ENCODE data around the gene MUC6.

The MUC6 gene

GRCh38 chr11:1035577-1036283 is 788 bp downstream of the MUC6 start:
- no peak overlapping the region for H3K4me3 ChIP-seq (ENCODE audit: insufficient read depth, low read depth, low read length, poor library complexity, severe bottlenecking)
- no peaks in the 10 kb centered on the region for H3K4me1 ChIP-seq (ENCODE audit: control insufficient read depth, insufficient read depth, low read length, poor library complexity, severe bottlenecking)
- no peaks in the 10 kb centered on the region for H3K9me3 ChIP-seq (ENCODE audit: control insufficient read depth, low read length)
- DNase-seq = no peak
- H3K27me3 ChIP-seq (replicated peaks; ENCODE audit: control insufficient read depth, insufficient read depth, low read length, poor library complexity, severe bottlenecking) = no peaks in the 10 kb centered on the region
- H3K36me3 ChIP-seq (ENCODE audit: control insufficient read depth, insufficient read depth, low read length) = no peaks in the 10 kb centered on the region
- no peak overlapping the region for H3K27ac ChIP-seq (ENCODE audit: insufficient read depth, low read length, poor library complexity, severe bottlenecking)

DNA sequence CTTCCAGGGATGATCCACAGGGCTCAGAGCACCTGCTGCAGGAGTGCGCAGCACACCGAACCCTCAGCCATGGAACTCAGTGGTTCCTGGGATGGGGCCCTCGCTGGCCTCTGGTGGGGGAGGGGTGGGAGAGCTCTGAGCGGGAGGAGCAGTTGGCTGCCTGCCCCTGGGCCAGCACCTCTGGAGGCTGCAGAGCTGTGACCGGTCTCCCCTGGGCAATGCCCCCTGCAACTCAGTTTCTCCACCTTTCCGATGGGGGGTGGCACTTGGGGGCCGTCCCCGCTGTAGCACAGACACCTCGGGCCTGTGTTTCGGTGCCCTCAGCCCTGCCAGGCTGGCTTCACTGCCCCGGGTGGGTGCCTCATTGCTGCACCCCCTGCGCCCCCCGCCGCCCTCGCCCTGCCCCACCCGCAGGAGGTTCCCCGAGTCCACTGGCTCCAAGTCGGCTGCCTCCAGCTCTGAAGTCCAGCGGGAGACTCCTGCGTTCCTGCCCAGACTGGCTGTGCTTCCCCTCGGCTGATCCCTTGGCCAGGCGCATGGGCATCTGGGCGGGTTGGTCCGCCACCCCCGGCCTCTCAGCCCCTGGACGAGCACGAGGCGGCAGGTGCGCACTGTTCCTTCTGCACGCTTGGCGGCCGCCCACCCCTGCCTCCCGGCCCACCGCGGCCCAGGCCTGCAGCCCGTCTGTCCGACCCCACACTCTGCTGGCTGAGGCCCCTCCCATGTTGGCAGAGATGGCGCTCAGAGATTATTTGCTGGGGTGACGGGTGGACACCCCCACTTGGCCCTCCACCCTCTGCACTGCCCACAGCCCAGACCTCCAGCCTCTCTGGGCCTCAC is 1.8 kb downstream of the MUC6 start:
- H3K9me3 ChIP-seq (ENCODE audit: control insufficient read depth, low read length) = no peaks in the 10 kb centered on the region
- H3K4me1 ChIP-seq (ENCODE audit: control insufficient read depth, insufficient read depth, low read length, poor library complexity, severe bottlenecking) = no peaks in the 10 kb centered on the region
- DNase-seq = no peak
- H3K36me3 ChIP-seq (ENCODE audit: control insufficient read depth, insufficient read depth, low read length) = no peaks in the 10 kb centered on the region
- H3K27me3 ChIP-seq (replicated peaks; ENCODE audit: control insufficient read depth, insufficient read depth, low read length, poor library complexity, severe bottlenecking) = no peaks in the 10 kb centered on the region
- no peak overlapping the region for H3K4me3 ChIP-seq (ENCODE audit: insufficient read depth, low read depth, low read length, poor library complexity, severe bottlenecking)
- H3K27ac ChIP-seq (ENCODE audit: insufficient read depth, low read length, poor library complexity, severe bottlenecking) = no peak overlapping the region

DNA sequence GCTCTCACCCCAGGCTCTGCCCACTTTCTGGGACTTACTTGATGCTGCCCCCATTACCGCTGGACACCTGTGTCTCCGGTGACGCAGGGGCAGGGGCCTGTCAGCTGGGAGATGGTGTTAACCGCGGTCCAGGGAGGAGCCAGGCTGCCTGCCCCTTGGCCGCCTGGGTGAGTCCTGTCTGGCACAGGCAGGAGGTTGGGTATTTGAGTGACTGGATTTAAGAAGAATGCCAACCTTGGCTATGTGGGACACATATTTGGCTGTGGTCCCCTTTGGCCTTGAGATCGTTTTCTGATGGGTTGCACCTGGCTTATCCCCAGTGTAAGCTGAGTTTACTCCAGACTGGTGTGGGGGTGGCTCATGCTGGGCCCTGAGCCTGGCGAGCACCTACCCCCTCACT is 2.5 kb downstream of the MUC6 start:
- no peaks in the 10 kb centered on the region for H3K4me1 ChIP-seq (ENCODE audit: control insufficient read depth, insufficient read depth, low read length, poor library complexity, severe bottlenecking)
- no peaks in the 10 kb centered on the region for H3K36me3 ChIP-seq (ENCODE audit: control insufficient read depth, insufficient read depth, low read length)
- H3K27me3 ChIP-seq (replicated peaks; ENCODE audit: control insufficient read depth, insufficient read depth, low read length, poor library complexity, severe bottlenecking) = no peaks in the 10 kb centered on the region
- no peaks in the 10 kb centered on the region for H3K9me3 ChIP-seq (ENCODE audit: control insufficient read depth, low read length)
- H3K4me3 ChIP-seq (ENCODE audit: insufficient read depth, low read depth, low read length, poor library complexity, severe bottlenecking) = no peak overlapping the region
- no peak for DNase-seq
- H3K27ac ChIP-seq (ENCODE audit: insufficient read depth, low read length, poor library complexity, severe bottlenecking) = no peak overlapping the region

DNA sequence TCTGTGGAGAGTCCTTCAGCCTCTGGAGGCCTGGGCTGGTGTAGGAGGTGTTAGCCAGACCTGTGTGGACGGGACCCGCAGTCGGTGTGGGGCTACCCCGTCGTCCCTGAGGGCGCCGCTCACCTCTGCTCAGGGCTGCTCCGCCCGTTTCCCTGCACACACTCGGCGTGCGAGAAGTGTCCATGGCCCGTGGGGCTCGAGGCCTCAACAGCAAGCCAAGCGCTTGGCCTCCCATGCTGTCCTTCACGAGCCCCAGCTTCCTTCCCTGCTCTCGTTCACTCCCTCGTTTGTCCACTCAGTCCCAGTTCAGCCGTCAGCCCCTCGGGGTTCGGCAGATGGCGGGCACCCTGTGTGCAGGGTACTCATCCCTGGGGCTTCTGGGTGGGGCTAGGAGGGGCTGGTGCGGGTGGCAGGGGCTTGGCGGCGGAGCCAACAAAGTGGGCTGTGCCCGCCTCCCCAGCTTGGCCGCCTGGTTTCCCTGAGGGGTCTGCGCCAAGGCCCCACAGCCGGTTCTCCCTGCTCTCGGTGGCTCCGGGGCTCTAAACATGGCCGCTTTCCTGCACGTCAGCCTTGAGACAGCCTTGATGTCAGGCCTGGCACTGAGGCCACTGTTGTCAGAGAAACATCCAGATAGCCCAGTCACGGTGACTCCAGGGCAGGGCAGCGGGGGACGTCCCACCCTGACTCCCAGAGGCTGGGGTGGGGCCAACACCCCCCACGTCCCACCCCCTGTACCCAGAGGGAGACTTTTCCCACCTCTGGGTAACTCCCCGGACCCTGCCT is 3.3 kb downstream of the MUC6 start:
- Histone ChIP-seq H3K36me3 (ENCODE audit: control insufficient read depth, insufficient read depth, low read length) (no peaks in the 10 kb centered on the region), H3K4me3 (ENCODE audit: insufficient read depth, low read depth, low read length, poor library complexity, severe bottlenecking) (no peak overlapping the region), H3K27ac (ENCODE audit: insufficient read depth, low read length, poor library complexity, severe bottlenecking) (no peak overlapping the region), H3K4me1 (ENCODE audit: control insufficient read depth, insufficient read depth, low read length, poor library complexity, severe bottlenecking) (no peaks in the 10 kb centered on the region), H3K27me3 (replicated peaks; ENCODE audit: control insufficient read depth, insufficient read depth, low read length, poor library complexity, severe bottlenecking) (no peaks in the 10 kb centered on the region), H3K9me3 (ENCODE audit: control insufficient read depth, low read length) (no peaks in the 10 kb centered on the region)
- DNase-seq = no peak

DNA sequence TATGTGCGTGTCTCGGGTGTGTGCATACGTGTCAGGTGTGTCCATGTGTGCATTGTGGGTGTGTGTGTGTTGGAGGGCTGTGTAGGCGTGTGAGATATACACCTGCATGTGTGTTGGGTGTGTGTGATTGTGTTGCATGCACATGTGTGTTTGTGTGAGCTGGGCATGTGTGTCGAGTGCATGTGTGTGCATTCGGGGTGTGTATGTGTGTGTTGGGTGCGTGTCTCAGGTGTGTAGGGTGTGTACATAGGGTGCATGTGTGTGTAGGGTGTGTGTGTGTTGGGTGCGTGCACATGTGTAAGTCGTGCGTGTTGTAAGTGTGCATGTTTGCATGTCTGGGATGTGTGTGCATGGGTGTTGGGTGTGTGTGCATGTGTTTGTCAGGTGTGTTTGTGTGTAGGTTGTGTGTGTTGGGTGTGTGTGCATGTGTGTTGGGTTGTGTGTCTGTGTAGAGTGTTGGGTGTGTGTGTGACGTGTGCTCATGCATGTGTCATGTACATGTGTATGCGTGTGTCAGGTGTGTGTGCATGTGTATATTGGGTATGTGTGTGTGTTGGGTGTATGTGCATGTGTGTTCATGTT is 4.1 kb downstream of the MUC6 start:
- H3K27ac ChIP-seq (ENCODE audit: insufficient read depth, low read length, poor library complexity, severe bottlenecking) = no peak overlapping the region
- no peak overlapping the region for H3K4me3 ChIP-seq (ENCODE audit: insufficient read depth, low read depth, low read length, poor library complexity, severe bottlenecking)
- no peak for DNase-seq
- H3K4me1 ChIP-seq (ENCODE audit: control insufficient read depth, insufficient read depth, low read length, poor library complexity, severe bottlenecking) = no peaks in the 10 kb centered on the region
- H3K27me3 ChIP-seq (replicated peaks; ENCODE audit: control insufficient read depth, insufficient read depth, low read length, poor library complexity, severe bottlenecking) = no peaks in the 10 kb centered on the region
- H3K36me3 ChIP-seq (ENCODE audit: control insufficient read depth, insufficient read depth, low read length) = no peaks in the 10 kb centered on the region
- H3K9me3 ChIP-seq (ENCODE audit: control insufficient read depth, low read length) = no peaks in the 10 kb centered on the region

DNA sequence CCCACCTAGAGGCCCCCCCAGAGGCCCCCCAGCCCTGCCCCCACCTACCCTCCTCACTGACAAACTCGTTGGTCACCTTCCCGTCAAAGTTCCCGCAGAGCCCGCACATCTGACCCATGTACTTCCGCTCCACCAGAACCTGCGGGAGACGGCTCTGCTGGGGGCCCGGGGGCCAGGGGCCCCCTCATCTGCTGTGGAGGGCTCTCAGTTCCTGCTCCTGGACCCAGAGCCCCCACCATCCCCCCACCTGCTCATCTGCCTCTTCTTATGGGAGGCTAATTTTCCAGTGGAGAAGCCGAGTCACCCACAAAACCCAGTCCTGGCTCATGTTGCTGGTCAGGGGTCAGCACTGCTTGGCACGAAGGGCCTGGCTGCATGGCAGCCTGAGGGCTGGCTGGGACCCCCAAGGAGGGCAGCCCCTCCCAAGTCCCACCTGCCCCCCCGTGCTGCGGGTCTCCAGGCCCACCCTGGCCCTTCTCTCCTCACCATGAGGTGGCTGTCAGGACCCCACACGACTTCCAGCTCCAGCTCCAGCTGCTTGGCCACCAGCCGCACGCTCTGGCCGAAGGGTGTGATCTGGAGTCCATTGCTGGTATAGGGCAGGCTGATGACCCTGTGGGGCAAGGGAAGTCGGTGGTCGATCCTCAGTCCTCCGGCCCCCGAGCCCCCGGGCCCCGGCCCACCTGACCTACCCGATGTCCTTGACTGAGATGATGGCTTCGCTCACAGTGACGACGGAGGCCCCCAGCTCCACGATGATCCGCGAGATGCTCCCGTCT is 5.2 kb downstream of the MUC6 start:
- H3K4me3 ChIP-seq (ENCODE audit: insufficient read depth, low read depth, low read length, poor library complexity, severe bottlenecking) = no peak overlapping the region
- H3K4me1 ChIP-seq (ENCODE audit: control insufficient read depth, insufficient read depth, low read length, poor library complexity, severe bottlenecking) = no peaks in the 10 kb centered on the region
- H3K9me3 ChIP-seq (ENCODE audit: control insufficient read depth, low read length) = no peaks in the 10 kb centered on the region
- no peaks in the 10 kb centered on the region for H3K27me3 ChIP-seq (replicated peaks; ENCODE audit: control insufficient read depth, insufficient read depth, low read length, poor library complexity, severe bottlenecking)
- DNase-seq = no peak
- H3K36me3 ChIP-seq (ENCODE audit: control insufficient read depth, insufficient read depth, low read length) = no peaks in the 10 kb centered on the region
- no peak overlapping the region for H3K27ac ChIP-seq (ENCODE audit: insufficient read depth, low read length, poor library complexity, severe bottlenecking)

DNA sequence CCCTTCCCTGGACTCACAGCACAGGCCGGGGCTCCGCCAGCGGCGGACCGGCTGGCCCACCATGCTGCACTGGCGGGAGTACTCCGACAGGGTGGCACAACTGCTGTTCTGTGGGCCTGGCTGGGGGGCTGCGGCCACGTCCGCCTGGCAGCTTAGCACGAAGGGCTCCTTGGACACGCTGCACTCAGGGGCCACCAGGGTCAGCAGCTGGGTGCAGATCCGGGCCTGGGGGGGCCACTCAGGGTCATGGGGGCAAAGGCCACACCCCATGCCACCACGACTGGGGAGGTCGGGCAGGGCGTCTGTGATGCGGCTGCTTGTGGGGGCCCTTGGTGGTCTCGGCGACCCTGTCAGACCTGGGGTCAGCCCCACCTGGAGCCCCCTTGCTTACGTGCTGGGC is 6.0 kb downstream of the MUC6 start:
- Histone ChIP-seq H3K27ac (ENCODE audit: insufficient read depth, low read length, poor library complexity, severe bottlenecking) (no peak overlapping the region), H3K4me3 (ENCODE audit: insufficient read depth, low read depth, low read length, poor library complexity, severe bottlenecking) (no peak overlapping the region), H3K9me3 (ENCODE audit: control insufficient read depth, low read length) (no peaks in the 10 kb centered on the region), H3K36me3 (ENCODE audit: control insufficient read depth, insufficient read depth, low read length) (no peaks in the 10 kb centered on the region), H3K27me3 (replicated peaks; ENCODE audit: control insufficient read depth, insufficient read depth, low read length, poor library complexity, severe bottlenecking) (no peaks in the 10 kb centered on the region), H3K4me1 (ENCODE audit: control insufficient read depth, insufficient read depth, low read length, poor library complexity, severe bottlenecking) (no peaks in the 10 kb centered on the region)
- no peak for DNase-seq

- H3K9me3 ChIP-seq (ENCODE audit: control insufficient read depth, low read length) = no peaks in the 10 kb centered on the region
- no peaks in the 10 kb centered on the region for H3K4me1 ChIP-seq (ENCODE audit: control insufficient read depth, insufficient read depth, low read length, poor library complexity, severe bottlenecking)
- no peaks in the 10 kb centered on the region for H3K27me3 ChIP-seq (replicated peaks; ENCODE audit: control insufficient read depth, insufficient read depth, low read length, poor library complexity, severe bottlenecking)
- H3K4me3 ChIP-seq (ENCODE audit: insufficient read depth, low read depth, low read length, poor library complexity, severe bottlenecking) = no peak overlapping the region
- no peak overlapping the region for H3K27ac ChIP-seq (ENCODE audit: insufficient read depth, low read length, poor library complexity, severe bottlenecking)
- DNase-seq = no peak
- H3K36me3 ChIP-seq (ENCODE audit: control insufficient read depth, insufficient read depth, low read length) = no peaks in the 10 kb centered on the region
Observed at GRCh38 chr11:1030086-1030485, 6.4 kb downstream of the MUC6 start.

DNA sequence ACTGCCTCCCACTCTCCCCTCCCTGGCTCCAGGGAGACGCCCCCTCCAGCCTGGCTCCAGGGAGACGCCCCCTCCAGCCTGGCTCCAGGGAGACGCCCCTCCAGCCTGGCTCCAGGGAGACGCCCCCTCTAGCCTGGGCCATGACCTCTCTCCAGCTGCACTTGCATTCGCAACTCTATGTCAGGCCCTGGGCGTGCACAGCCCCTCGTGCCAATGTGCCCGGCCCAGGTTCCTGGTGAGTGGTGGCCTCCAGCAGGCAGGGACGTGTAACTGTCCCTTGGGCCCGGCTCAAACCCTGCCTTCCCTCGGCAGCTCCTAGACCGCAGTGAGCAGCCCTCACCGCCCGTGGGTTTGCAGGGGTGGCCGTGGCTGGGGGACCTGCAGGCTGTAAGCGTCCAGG is 6.9 kb downstream of the MUC6 start:
- Histone ChIP-seq H3K36me3 (ENCODE audit: control insufficient read depth, insufficient read depth, low read length) (no peaks in the 10 kb centered on the region), H3K27me3 (replicated peaks; ENCODE audit: control insufficient read depth, insufficient read depth, low read length, poor library complexity, severe bottlenecking) (no peaks in the 10 kb centered on the region), H3K4me1 (ENCODE audit: control insufficient read depth, insufficient read depth, low read length, poor library complexity, severe bottlenecking) (no peaks in the 10 kb centered on the region), H3K9me3 (ENCODE audit: control insufficient read depth, low read length) (no peaks in the 10 kb centered on the region), H3K27ac (ENCODE audit: insufficient read depth, low read length, poor library complexity, severe bottlenecking) (no peak overlapping the region), H3K4me3 (ENCODE audit: insufficient read depth, low read depth, low read length, poor library complexity, severe bottlenecking) (no peak overlapping the region)
- DNase-seq = no peak

All from effector memory CD4-positive, alpha-beta T cell (primary cell).